Motor neuron (in vitro differentiated cells): ENCODE data around the gene NBR1. TPM values are rescaled to one million over a fixed set of nuclear protein-coding genes. Genes with fewer than 3 reads are reported as not detected.
"Not testable (repeated sequence)": the region's sequence is repeated elsewhere in the genome, so short reads cannot be mapped to it uniquely, and the experiment has no call there.

Experiments used
- ATAC-seq, 8 experiments: fragments of 200-7000 bp; cut with Tn5 transposase; replicated peaks in 6 of 8; 2 replicates each; pipeline ENCODE4 v1.8.0; 2021; ENCODE audit warnings: mild to moderate bottlenecking in 8 of 8, moderate library complexity in 8 of 8
- H3K27ac ChIP-seq, 2 donors: fragments of 250-450 bp; sonication (Bioruptor Pico); 2 replicates each; pipeline ENCODE4 v1.9.0; 2021; ENCODE audit warnings: antibody characterized with exemption in 2 of 2, mild to moderate bottlenecking in 2 of 2, moderate library complexity in 1 of 2
- H3K4me1 ChIP-seq, 2 donors: fragments of 250-450 bp; sonication (Bioruptor Pico); replicated peaks in 1 of 2; 2 replicates each; pipeline ENCODE4 v1.6.1; 2021; ENCODE audit warnings: antibody characterized with exemption in 2 of 2, mild to moderate bottlenecking in 2 of 2, moderate library complexity in 1 of 2
- H3K4me3 ChIP-seq, 5 donors: fragments of 250-450 bp; sonication (Bioruptor Pico); 2 replicates each; pipeline ENCODE4 v1.9.0; 2021; ENCODE audit warnings: antibody characterized with exemption in 5 of 5, mild to moderate bottlenecking in 5 of 5, moderate library complexity in 4 of 5
- WGBS, 10 experiments: fragments of 450-650 bp; shearing (Covaris generic); methylation state at CpG; one replicate each; pipeline ENCODE4 v1.0.0; 2022; 5-methylcytosine and 5-hydroxymethylcytosine counted together
- in situ Hi-C, 9 experiments: fragments of 400-800 bp; cut with MboI; loops; one replicate each; pipeline ENCODE4 v1.15.0; 2021; ENCODE audit warnings: low sequenced_read_pairs in 9 of 9, low pct_unique_long_range_greater_than_20kb in 2 of 9; ENCODE audit not compliant: unreplicated experiment in 9 of 9
- total RNA-seq, 8 experiments: library from RNA; unstranded; fragments of 300-600 nt; gene quantifications; 2 replicates each; pipeline versions ENCODE4 v1.2.3 to v1.2.4, GENCODE V29; 2022

The NBR1 gene
- total RNA-seq, 8 experiments from 2014 or later: 49.7 to 135 (median 72.0) TPM

- Histone ChIP-seq H3K4me3 (no peak overlapping the region), H3K4me1 (no peaks in the 10 kb centered on the region), H3K27ac (no peak overlapping the region)
- no peak for ATAC-seq
- WGBS, 10 experiments: 38 to 100% (median 91%) methylated on average over 1 to 6 of the region's 7 CpGs; no CpG with 5 or more reads in 5 of the 10 experiments
- in situ Hi-C loops: loop anchor here in 2 of 9 experiments (25.0 kb wide), 1 partner anchor 88 kb away; no protein-coding TSS in a partner anchor
Observed at GRCh38 chr17:43224146-43224705, 53.2 kb downstream of the NBR1 start.

- Histone ChIP-seq H3K27ac (no peak overlapping the region), H3K4me3 (no peak overlapping the region), H3K4me1 (no peaks in the 10 kb centered on the region)
- in situ Hi-C loops: no loop called here
- ATAC-seq: no peak
- 66 to 100% (median 93%) methylated on average over 1 to 7 of the region's 7 CpGs; no CpG with 5 or more reads in 2 of the 10 experiments for WGBS, 10 experiments
Observed at GRCh38 chr17:43226393-43226792, 55.4 kb downstream of the NBR1 start.

- ATAC-seq: peak in 4 of 8 experiments; percentile 19 to 29 (median 24)
- H3K4me3 ChIP-seq, H3K4me1 ChIP-seq, in situ Hi-C loops, H3K27ac ChIP-seq: not testable (repeated sequence)
- no CpG with 5 or more reads among the region's 7 CpGs for WGBS, 10 experiments
Observed at GRCh38 chr17:43228020-43228782, 57.2 kb downstream of the NBR1 start, which contains the start of gene CCDC200. Gene CCDC200, minus strand, starts transcription at chr17:43228623. Its CDS starts 69 bp downstream, at chr17:43228554.

GRCh38 chr17:43231205-43232020, 60.4 kb downstream of the NBR1 start:
- H3K4me3 ChIP-seq, H3K27ac ChIP-seq, in situ Hi-C loops, H3K4me1 ChIP-seq: not testable (repeated sequence)
- ATAC-seq: peak in 3 of 8 experiments; percentile 26 to 88 (median 82)
- WGBS, 10 experiments: no CpG with 5 or more reads among the region's 40 CpGs

GRCh38 chr17:43232021-43232699, 61.1 kb downstream of the NBR1 start:
- WGBS, 10 experiments: 88 to 100% methylated on average over 1 to 3 of the region's 24 CpGs; no CpG with 5 or more reads in 8 of the 10 experiments
- H3K4me1 ChIP-seq, H3K27ac ChIP-seq, in situ Hi-C loops, H3K4me3 ChIP-seq, ATAC-seq: not testable (repeated sequence)

- no CpG with 5 or more reads among the region's 15 CpGs for WGBS, 10 experiments
- in situ Hi-C loops: not testable (repeated sequence)
Observed at GRCh38 chr17:43233263-43233662, 62.2 kb downstream of the NBR1 start.

GRCh38 chr17:43233877-43234276, 62.9 kb downstream of the NBR1 start, which contains the start of gene RNU2-1:
Gene RNU2-1, minus strand, starts transcription at chr17:43233977.
- in situ Hi-C loops, H3K4me1 ChIP-seq, H3K27ac ChIP-seq, H3K4me3 ChIP-seq, ATAC-seq: not testable (repeated sequence)
- no CpG with 5 or more reads among the region's 31 CpGs for WGBS, 10 experiments

More at GRCh38 chr17:43233263-43233662, 62.2 kb downstream of the NBR1 start:
- H3K4me1 ChIP-seq, H3K27ac ChIP-seq, H3K4me3 ChIP-seq, ATAC-seq: not testable (repeated sequence)

GRCh38 chr17:43239597-43239996, 68.6 kb downstream of the NBR1 start:
- in situ Hi-C loops, H3K27ac ChIP-seq, H3K4me1 ChIP-seq, H3K4me3 ChIP-seq: not testable (repeated sequence)
- peak; percentile 23 to 74 (median 66) for ATAC-seq
- WGBS, 10 experiments: no CpG with 5 or more reads among the region's 26 CpGs

- WGBS, 10 experiments: no CpG with 5 or more reads among the region's 34 CpGs
- H3K4me1 ChIP-seq, in situ Hi-C loops, H3K4me3 ChIP-seq, H3K27ac ChIP-seq: not testable (repeated sequence)
- ATAC-seq: peak; percentile 32 to 73 (median 64)
Observed at GRCh38 chr17:43240596-43241352, 69.8 kb downstream of the NBR1 start.

- H3K4me3 ChIP-seq, in situ Hi-C loops, H3K4me1 ChIP-seq, ATAC-seq, H3K27ac ChIP-seq: not testable (repeated sequence)
- no CpG with 5 or more reads among the region's 23 CpGs for whole genome bisulfite sequencing, 10 experiments
Observed at GRCh38 chr17:43246456-43246855, 75.4 kb downstream of the NBR1 start.
